SK-N-MC (cell line): ENCODE results near the gene RNPS1.

Source experiments
- FOXP2 ChIP-seq: optimal IDR thresholded peaks from 2 replicates; pipeline ENCODE3; 2011; ENCODE audit warnings: mild to moderate bottlenecking, moderate library complexity; ENCODE audit not compliant: insufficient read depth; ENCODE audit errors: extremely low read length, control extremely low read depth
- POLR2AphosphoS5 ChIP-seq: IDR thresholded peaks from 2 replicates; pipeline ENCODE4 v1.6.1; 2012; ENCODE audit warnings: mild to moderate bottlenecking, low read depth, low read length, borderline replicate concordance

- TF ChIP-seq POLR2AphosphoS5 = no peak
- TF ChIP-seq FOXP2 = no peak
Observed at GRCh38 chr16:2299915-2300192, 31.9 kb upstream of the RNPS1 start.
